Epithelial cell of proximal tubule (primary cell): ENCODE data around the gene AFG3L2. TPM values are rescaled to one million over a fixed set of nuclear protein-coding genes. Genes with fewer than 3 reads are reported as not detected.

Experiments used
- DNase-seq: peaks from one replicate; pipeline ENCODE4 v3.0.0-alpha.2; 2011; ENCODE audit warnings: low read depth
- H3K4me3 ChIP-seq: 2 replicates; pipeline ENCODE4 v1.5.1; 2011; ENCODE audit warnings: low read depth, mild to moderate bottlenecking, low read length
- total RNA-seq: library from RNA; depleted of rRNA; stranded (reverse); fragments of >200 nt; gene quantifications from 2 replicates; pipeline ENCODE4 v1.2.3, GENCODE V29; 2015
- TF ChIP-seq, protein P1 (sequence below): conservative IDR thresholded peaks from 2 replicates; pipeline ENCODE4 v1.5.1; 2012; ENCODE audit warnings: low read depth, mild to moderate bottlenecking, low read length

AFG3L2 gene
- total RNA-seq, 1 donor from 2014 or later: 41.3 TPM

DNA sequence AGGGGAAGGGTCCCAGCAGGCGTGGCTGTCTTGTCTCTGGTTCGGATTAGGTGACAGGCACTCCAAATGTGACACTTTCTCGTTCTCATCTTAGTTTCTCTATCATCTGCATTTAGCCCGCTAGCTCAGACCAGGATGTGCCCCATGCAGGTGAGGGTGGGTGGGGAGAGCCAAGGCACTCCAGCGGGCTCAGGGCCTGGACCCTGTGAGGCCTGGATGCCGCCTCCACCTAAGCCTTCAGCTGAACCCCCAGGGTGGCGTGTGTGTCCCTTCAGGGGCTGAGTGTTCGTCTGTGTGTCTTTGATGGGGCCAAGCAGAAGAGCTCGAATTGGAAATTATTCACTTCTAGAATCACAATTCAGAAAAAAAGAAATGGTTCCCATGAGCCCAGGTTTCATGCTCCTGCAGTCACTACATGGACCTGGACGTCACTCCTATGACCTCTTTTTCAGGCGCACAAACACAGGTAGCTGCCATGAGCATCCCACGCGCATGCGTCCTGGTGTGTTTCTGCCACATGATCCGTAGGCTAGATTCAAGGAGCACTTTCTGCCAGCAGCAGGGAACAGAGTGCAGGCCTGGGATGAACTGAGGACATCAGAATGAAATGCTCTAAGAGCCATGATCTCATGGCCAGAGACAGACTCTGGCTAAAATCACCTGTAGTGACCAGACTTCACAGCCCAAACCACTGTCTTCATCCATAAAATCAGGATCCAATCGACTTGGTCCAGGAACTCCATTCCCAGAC lies 97.1 kb downstream of the AFG3L2 start:
- DNase-seq: no peak
- TF ChIP-seq, protein P1, sequence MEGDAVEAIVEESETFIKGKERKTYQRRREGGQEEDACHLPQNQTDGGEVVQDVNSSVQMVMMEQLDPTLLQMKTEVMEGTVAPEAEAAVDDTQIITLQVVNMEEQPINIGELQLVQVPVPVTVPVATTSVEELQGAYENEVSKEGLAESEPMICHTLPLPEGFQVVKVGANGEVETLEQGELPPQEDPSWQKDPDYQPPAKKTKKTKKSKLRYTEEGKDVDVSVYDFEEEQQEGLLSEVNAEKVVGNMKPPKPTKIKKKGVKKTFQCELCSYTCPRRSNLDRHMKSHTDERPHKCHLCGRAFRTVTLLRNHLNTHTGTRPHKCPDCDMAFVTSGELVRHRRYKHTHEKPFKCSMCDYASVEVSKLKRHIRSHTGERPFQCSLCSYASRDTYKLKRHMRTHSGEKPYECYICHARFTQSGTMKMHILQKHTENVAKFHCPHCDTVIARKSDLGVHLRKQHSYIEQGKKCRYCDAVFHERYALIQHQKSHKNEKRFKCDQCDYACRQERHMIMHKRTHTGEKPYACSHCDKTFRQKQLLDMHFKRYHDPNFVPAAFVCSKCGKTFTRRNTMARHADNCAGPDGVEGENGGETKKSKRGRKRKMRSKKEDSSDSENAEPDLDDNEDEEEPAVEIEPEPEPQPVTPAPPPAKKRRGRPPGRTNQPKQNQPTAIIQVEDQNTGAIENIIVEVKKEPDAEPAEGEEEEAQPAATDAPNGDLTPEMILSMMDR: no peak
- H3K4me3 ChIP-seq: no peak overlapping the region

Other genes starting within 250 kb of the AFG3L2 start
- 1.5 and 5.6 TPM in 2 replicates for gene CIDEA, start 122.9 kb downstream of the AFG3L2 start, total RNA-seq
- gene TUBB6, start 69.0 kb downstream of the AFG3L2 start, total RNA-seq: 425 and 1,079 TPM in 2 replicates
- 3.9 TPM in 2 replicates for gene PRELID3A, start 30.7 kb upstream of the AFG3L2 start, total RNA-seq